HG02571 (cell line): Measurements from ENCODE around the gene MRPS18A.
"Not testable (repeated sequence)": the region's sequence is repeated elsewhere in the genome, so short reads cannot be mapped to it uniquely, and the experiment has no call there.

ENCODE experiments used
- ATAC-seq: cut with Tn5 transposase; IDR thresholded peaks from one replicate; pipeline ENCODE4 v1.9.1; 2021; ENCODE audit warnings: mild to moderate bottlenecking, moderate library complexity; ENCODE audit not compliant: unreplicated experiment

MRPS18A gene

DNA sequence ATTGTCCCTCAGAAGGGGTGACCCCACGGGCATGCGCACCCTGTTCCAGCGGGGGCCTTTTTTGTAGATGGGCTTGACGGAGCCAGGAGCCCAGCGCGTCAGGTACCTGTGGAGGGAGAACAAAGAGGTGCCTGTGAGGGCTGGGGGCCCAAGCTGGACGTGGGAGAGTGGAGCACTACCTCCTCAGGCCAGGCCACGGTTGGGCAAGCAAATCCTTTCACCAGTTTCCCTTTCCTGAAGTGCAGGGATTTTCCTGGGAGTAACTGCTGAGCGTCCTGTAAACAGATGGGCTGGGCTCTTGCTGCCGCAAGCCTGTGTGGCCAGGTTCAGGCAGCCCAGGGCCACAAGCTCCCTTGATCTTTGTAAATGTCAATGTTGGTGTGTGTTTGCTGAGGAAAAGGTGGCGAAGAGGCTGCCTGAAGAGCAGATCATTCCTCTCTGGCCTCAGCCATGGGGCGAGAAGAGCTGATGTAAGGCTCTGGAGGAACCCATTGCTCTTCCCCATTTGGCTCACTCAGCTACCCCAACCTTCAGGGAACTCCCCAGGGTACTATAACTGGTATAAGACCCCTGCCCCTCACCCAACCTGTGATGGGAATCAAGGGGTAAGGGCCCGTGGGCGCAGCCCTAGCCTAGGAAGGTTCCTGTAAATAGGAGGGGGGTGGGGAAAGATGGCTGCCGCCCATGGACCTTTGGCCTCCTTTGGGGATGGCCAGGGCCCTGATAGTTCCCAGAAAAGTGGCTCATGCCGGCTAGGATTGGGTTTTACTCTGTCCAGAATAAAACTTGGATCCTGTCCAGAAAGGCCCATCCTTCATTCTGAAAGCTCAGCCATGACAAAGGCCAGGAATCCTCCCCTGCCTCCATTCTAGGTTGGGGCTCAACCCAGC lies 15.5 kb downstream of the MRPS18A start:
- ATAC-seq: no peak

DNA sequence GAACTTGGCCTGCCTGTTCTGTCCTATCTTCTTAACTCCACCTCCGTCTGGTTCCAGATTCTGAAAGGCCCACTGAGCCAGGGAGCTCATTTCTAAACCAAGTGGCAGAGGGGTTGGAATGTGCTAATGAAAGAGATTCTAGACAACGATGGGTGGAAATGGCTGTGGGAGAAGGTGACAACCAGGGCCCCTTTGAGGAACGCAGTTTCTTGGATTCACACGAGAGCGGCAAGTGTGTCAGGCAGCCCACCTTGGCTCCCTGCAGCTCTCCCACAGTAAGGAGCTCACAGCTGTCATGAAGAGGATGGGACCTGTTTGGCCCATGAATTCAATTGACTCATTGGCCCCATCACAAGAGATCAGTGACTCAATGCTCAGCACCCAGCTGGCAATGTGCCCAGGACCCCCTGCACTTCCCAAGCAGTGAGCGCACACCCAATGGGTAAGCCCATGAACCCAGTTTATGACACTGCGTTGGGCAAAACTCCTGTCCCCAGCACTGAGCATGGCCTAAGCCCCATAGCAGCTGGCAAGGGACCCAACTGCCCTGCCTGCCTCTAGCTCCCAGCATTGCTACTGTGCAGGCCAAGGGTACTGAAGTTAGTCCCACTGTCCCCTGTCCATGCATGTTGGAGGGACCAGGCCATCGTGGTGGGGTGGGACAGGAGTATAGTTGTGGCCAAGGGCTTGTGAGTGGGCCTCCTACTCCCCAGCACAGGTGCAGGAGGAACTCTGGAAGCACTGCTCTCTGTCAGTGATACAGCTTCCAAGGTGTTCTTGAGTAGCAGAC lies 16.4 kb downstream of the MRPS18A start:
- no peak for ATAC-seq

DNA sequence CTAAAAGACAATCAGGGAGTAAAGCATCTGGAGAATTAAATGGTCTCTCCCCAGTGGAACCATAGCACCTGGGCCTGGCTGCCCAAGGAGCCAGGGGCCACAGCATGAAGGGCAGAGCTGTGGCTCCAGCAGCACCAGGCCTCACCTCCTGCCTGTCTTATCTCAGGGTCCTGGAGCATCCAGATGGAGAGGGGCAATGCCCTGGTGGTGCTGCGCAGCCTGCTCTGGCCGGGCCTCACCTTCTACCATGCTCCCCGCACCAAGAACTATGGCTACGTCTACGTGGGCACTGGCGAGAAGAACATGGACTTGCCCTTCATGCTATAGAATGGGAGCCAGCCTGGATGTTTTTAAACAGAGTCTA lies 17.0 kb downstream of the MRPS18A start:
- ATAC-seq: no peak

DNA sequence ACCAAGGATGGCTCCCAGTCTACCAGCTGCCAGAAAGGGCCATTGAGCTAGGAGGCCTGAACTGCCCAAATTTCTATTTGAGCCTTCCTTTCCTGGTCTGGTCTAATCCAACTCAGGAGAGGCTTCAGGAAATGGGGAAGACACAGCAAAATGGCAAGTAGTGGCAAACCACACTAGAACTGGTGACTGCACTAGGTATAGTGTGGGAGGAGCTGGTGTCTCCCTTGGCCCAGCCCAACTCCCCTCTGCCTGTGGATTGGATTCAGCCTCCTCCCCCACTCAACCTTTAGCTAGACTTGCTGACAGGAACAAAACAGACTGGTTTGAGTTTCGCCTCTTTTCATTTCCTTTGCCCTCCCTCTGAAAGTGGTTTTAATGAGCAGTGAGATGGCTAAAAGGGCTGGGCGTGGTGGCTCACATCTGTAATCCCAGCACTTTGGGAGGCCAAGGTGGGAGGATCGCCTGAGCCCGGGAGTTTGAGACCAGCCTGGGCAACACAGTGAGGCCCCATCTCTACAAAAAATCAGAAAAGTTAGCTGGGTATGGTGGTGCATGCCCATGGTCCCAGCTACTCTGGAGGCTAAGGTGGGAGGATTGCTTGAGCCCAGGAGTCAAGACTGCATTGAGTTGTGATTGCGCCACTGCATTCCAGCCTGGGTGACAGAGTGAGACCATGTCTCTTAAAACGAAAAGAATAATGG lies 17.5 kb downstream of the MRPS18A start:
- ATAC-seq: no peak

DNA sequence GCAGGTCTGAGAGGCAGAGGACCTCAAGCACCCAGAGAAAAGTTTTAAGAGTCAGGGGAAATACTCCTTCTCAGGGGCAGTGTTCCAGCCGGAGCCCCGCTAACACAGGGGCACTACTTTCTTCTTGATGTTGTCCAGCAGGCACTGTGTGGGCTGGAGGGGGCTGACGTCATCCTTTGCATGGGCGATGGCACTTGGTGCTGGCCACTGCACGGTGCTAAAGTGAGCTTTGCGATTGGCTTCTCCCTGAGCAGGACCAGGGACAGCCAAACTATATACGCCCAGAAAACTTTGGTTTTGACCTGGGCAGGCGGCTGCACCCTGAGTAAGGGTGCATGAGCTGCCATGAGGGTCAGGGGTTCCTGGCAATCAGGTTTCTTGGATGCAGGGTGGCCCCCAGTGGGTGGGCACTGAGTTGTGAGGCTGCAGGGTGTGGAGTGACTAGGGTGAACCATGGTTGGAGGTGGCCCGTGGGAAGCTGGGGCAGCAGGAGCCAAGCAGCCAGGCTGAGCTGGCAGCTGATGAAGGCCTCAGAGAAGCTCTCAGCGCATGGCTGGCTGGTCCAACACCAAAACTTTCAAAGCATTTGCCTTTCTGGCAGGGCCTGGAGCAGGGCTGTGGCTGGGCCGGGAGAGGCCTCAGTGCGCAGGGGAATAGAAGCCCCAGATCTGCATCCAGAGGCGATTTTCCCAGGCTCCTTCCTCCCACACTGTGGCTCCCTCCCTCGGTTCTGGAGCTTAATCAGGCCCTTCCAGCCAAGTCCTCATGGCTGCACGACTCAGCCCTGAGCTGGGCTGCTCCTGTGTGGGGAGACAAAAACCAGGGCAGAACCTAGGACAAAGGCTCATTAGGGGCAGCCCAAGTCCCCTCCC lies 18.3 kb downstream of the MRPS18A start:
- no peak for ATAC-seq

DNA sequence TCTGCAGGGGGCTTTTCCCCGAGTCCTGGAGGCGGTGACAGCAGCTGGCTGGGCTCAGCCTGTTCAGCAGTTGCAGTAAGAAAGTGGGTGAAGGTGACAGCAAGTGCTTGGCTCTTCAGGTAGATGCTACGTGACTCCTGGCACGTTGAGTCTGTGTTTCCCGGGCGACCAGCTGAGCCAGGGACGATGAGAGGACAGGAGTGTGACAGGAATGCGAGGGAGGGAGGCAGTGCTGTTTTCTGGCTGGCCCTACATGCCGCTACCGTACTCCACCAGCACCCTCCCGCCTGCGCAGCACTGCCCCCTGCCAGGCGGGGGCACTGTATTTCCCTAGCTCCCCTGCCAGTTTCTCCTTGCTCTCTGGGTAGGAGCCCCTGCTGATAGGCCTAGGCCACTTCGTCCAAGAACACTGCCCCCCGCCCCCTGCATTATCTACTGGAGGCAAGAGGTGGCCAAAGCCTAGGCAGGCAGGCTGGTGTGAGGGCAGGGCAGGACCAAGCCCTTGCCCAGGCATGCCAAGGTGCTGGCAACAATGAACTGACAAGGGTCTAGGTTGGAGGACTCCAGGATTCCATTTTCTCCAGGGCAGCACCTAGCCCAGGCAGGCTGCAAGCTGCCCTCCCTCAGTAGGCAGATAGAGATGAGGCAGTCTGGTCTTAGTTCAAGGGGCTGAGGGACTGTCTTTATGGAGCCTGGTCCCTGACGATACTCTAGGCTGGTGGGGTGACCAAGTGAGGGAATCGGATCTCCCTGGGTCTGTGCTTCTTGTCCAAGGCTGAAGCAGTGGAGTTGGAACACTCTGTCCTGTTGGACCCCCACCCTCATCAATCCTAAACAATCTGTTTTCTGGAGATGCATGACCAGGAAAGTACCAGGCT lies 19.2 kb downstream of the MRPS18A start:
- peak; percentile 42 for ATAC-seq

DNA sequence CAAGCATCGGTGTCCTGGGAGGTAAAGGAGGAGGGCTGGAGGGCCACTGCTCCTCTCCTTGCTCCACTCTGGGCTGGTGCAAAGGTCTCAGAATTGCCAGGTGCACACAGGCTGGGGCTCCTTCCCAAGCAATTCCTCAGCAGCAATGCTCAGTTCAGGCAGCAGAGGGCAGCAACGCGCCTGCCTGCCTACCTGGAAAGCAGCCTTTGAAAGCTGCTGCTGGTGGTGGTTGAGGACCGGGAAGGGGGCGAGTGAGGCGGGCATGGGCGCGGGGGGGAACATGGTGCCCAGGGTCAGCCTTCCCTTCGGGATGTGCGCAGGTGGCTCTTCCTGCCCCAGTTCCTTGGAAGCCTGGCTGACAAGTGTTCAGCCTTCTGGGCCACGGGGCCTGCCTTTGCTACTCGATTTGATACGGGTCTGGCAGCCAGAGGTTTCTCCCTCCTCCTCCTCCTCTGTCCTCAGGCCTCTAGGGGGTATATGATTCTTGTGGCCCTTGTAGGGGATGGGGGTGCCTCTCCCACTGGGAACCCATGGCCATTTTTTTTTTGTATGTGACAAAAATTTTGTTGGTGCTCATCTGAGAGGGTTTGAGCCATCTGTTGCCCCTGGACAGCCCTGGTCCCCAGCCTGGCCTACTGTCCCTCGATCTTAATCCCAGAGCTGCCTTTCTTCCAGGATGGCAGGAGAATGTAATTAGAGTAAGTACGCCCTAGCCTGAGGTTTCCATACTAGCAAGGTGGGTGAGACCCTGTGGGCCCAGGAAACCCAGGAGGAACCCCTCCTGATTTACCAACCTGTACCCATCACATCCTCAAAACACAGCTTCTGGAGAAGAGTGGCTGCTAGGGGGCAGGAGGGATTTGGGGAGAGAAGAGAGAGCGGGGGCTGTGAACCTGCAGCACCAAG lies 20.1 kb downstream of the MRPS18A start:
- no peak for ATAC-seq

DNA sequence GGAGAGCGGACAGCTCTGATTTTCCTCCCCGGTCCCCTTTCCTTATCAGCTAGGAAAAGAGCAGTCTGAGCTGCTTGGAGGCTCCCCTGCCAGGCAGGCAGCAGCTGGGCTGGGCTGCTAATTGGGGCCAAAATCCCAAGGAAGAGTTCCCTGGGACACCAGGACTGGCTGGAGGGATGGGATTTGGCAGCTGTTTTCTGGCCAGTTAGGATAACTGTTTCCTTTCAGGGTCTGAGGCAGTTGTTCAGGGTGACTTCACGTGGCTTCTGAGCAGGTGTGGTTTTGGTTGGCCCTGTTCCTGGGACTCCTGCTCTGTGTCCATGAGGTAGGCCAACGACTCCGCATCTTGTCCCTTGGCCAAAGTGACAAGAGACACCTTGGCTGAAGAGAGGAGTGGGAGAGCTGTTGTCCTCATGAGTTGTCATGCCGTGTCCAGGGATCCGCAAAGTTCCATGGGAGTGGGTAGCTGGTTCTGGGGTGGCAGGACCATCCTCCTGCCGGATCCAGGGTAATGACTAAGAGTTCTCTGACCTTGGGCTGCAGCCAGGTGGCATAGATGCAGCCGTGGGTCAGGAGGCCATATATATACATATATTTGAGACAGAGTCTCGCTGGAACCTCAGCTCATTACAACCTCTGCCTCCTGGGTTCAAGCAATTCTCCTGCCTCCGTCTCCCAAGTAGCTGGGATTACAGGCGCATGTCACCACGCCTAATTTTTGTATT lies 21.2 kb downstream of the MRPS18A start:
- no peak for ATAC-seq

DNA sequence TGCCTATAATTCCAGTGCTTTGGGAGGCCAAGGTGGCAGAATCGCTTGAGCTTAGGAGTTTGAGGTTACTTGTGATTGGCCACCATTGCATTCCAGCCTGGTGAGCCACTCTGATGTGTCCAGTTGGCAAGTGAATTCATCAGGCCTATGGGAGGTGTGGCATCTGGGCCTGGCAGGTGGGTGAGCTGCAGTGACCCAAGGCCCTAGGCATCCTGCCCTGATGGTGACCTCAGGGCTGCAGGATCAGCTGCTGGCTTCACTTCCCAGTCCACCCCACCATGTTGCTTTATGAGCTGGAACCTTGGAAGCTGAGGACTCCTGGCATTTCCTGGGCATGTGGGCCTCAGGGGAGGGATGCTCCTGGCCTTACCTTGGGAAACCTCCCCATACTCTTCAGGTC lies 22.2 kb downstream of the MRPS18A start:
- ATAC-seq: no peak

DNA sequence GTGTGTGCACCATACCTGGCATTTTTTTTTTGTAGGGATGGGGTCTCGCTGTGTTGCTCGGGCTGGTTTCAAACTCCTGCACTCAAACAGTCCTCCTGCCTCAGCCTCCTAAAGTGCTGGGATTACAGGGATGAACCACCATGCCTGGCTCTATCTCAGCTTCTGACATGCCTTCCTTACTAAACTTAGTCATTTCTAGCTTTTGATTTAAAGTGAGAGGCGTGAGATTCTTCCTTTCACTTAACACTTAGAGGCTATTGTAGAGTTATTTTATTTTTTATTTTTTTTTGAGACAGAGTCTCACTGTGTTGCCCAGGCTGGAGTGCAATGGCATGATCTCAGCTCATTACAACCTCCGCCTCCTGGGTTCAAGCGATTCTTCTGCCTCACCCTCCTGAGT lies 24.6 kb downstream of the MRPS18A start:
- not testable (repeated sequence) for ATAC-seq

DNA sequence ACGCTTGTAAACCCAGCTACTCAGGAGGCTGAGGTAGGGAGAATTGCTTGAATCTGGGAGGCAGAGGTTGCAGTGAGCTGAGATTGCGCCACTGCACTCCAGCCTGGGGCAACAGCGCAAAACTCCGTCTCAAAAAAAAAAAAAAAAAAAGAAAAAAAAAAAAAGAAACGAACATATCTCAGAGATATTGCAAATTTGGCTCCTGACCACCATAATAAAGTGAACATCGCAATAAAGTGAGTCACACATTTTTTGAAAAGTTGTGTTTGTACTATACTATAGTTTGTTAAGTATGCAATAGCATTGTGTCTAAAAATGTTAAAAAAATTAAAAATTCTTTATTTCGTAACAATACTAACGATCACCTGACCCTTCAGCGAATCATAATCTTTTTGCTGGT lies 29.4 kb downstream of the MRPS18A start:
- ATAC-seq: no peak

DNA sequence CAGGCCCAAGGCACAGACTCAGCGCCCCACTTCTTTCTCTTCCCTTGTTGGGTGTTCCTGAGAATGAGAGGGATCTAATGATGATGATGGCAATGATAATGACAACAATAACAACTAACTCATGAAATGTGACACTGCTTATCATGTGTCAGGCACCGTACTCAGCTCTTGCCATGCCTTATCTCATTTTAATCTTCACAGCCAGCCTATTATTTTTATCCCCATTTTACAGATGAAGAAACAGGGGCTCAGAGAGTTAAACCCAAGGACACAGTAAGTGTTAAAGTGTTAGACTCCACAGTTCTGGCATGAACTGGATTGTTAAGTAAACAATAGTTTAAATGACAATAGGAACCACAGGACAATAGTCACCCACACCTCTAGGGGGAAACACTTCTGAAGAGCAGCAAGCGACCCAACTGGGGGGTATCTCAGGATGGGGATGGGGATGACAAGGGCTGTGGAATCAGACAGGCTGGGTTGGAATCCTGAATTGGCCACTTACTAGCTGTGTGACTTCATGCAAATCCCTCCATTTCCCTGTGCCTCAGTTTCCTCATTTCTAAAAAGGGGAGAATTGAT lies 30.3 kb downstream of the MRPS18A start:
- no peak for ATAC-seq

DNA sequence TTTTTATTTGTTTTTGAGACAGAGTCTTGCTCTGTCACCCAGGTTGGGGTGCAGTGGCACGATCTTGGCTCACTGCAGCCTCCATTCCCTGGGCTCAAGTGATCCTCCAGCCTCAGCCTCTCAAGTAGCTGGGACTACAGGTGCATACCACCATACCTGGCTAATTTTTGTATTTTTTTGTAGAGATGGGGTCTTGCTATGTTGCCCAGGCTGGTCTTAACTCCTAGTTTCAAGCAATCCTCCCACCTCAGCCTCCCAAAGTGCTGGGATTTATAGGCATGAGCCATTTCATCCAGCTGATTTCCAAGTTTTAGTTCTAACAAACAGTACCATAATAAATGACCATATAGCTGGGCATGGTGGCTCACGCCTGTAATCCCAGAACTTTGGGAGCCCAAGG lies 34.8 kb downstream of the MRPS18A start:
- not testable (repeated sequence) for ATAC-seq

DNA sequence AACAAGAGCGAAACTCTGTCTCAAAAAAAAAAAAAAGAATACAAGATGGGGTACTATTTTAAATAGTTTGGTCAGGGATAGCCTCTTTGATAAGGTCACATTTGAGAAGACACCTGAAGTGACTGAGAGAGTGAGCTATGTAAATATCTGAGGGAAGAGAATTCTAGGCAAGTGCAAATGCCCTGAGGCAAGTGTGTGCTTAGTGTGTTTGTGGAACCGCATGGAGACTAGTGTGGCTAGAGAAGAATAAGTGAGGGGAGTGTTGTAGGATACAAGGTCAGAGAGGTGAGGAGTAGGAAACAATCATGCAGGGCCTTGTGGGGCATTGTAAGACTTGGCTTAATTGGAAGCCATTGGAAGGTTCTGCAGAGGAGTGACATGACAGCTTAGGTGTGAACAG lies 39.3 kb downstream of the MRPS18A start:
- no peak for ATAC-seq

DNA sequence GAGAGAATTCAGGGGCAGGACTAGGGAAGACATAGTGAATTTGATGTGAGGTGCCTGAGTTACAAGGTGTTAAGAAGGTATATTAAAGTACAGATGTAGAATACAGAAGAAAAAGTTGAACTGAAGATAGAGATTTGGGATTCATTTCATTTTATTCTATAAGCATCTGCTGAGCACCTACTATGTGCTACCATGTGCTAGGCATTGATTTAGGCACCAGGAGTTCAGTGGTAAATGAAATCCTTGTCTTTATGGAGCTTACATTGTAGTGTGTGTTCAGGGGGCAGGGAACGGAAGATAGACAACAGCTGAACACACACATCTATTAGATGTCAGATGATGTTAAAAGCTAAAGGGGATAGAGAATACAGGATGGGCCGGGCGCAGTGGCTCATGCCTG lies 40.0 kb downstream of the MRPS18A start:
- no peak for ATAC-seq

DNA sequence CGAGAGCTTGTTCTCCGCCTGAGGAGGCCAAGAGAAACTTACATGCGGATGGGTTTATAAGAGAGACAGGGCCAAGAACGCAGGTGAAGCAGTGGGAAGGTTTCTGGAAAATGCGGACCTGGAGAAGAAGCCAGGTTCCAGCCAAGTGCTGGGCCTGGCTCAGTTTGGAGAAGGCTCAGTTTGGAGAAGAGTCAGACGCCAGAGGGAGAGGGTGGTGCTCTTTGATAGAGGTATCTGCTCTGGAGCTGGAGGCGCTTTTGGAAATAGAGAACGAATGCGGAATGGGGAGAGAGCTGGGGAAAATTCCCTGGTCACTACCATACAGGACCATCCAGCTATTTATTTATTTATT lies 42.0 kb downstream of the MRPS18A start:
- no peak for ATAC-seq

DNA sequence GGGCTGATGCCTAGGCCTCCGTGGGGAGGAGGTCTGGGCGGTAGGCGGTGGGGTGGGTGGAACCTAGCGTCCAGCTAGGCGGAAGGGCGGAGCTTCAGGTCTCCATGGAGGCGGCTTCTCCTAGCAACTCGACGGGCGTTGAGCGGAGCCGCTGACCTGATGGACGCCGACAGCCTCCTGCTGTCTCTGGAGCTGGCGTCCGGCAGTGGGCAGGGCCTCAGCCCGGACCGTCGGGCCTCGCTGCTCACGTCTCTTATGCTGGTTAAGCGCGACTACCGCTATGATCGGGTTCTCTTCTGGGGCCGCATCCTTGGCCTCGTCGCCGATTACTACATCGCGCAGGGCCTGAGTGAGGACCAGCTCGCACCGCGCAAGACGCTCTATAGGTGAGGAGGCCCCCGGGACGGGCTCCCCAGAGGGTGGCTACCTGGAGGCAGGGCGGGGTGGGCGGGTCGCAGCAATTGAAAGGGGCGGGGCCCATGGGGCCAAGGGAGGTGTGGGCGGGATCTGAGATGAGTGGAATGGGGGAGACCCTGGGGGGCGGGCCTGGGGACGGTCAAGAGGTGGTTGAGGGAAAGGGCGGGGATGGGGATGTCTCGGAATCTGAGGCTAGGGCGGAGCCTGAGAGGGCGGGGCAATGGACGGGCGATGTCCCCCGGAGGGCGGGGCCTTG lies 42.5 kb downstream of the MRPS18A start, which contains the start of gene RSPH9:
TSS of gene RSPH9 (plus strand) at position 97 of the 673 bp plus-strand sequence. CDS start at position 160, 63 bp downstream.
- peak; percentile 75 for ATAC-seq
